SK-N-SH (cell line): ENCODE measurements around the gene B3GALT6. TPM values are rescaled to one million over a fixed set of nuclear protein-coding genes. Genes with fewer than 3 reads are reported as not detected.
A peak's percentile ranks its signal among the peaks of the same experiment; 100 is the strongest.

Source experiments
- CTCF ChIA-PET: fragments of 300-600, 350-600 bp; formaldehyde crosslinking; extraction: SDS; loops from one replicate; lab custom pipeline; 2021; lab: Yijun Ruan, JAX
- POLR2A ChIA-PET: fragments of 350-600 bp; sonication (Branson Sonifier 250); formaldehyde crosslinking; extraction: SDS; loops from one replicate; lab custom pipeline; 2020; ENCODE audit warnings: antibody characterized with exemption, inconsistent platforms; lab: Yijun Ruan, JAX
- DNase-seq: peaks from one replicate; pipeline ENCODE4 v3.0.0; 2012
- H2AFZ ChIP-seq: fragments of 200-600 bp; sonication (generic); 2 replicates; pipeline ENCODE4 v1.8.1; 2016; ENCODE audit warnings: antibody characterized with exemption, mild to moderate bottlenecking, low read depth
- H3F3A ChIP-seq: fragments of 200-600 bp; sonication (generic); replicated peaks from 2 replicates; pipeline ENCODE3; 2016; ENCODE audit warnings: antibody characterized with exemption, mild to moderate bottlenecking; ENCODE audit not compliant: insufficient read depth
- H3K27ac ChIP-seq, 2 experiments: fragments of 200-500 bp in 1 of 2; fragments of 200-600 bp in 1 of 2; sonication (Bioruptor generic) in 1 of 2; sonication (generic), shearing (Covaris generic) in 1 of 2; 2 replicates each; pipeline versions ENCODE4 v1.5.1 to v1.6.1; 2014 to 2016; ENCODE audit warnings: low read depth in 2 of 2, inconsistent platforms in 1 of 2, low read length in 1 of 2, mild to moderate bottlenecking in 1 of 2, mixed read lengths in 1 of 2
- H3K27me3 ChIP-seq: fragments of 200-600 bp; sonication (generic), shearing (Covaris generic); 2 replicates; pipeline ENCODE4 v1.6.1; 2016; ENCODE audit warnings: mixed run types; ENCODE audit not compliant: insufficient read depth
- H3K36me3 ChIP-seq, 2 experiments: fragments of 200-500 bp in 1 of 2; fragments of 200-600 bp in 1 of 2; sonication (Bioruptor generic) in 1 of 2; sonication (generic) in 1 of 2; replicated peaks in 1 of 2; 2 replicates each; pipeline versions ENCODE3 to v1.5.1; 2014 to 2016; ENCODE audit warnings: low read length in 1 of 2, mild to moderate bottlenecking in 1 of 2; ENCODE audit not compliant: insufficient read depth in 2 of 2, control insufficient read depth in 1 of 2
- H3K4me1 ChIP-seq, 2 experiments: fragments of 200-500 bp in 1 of 2; fragments of 200-600 bp in 1 of 2; sonication (Bioruptor generic) in 1 of 2; sonication (generic), shearing (Covaris generic) in 1 of 2; 2 replicates each; pipeline versions ENCODE4 v1.5.1 to v1.6.1; 2014 to 2016; ENCODE audit warnings: low read depth in 1 of 2, low read length in 1 of 2, mixed run types in 1 of 2; ENCODE audit not compliant: insufficient read depth in 2 of 2, control insufficient read depth in 1 of 2
- H3K4me2 ChIP-seq: fragments of 200-600 bp; sonication (generic), shearing (Covaris generic); 2 replicates; pipeline ENCODE4 v1.6.1; 2017; ENCODE audit warnings: mixed run types
- H3K4me3 ChIP-seq, 2 experiments: fragments of 200-500 bp in 1 of 2; fragments of 200-600 bp in 1 of 2; sonication (Bioruptor generic) in 1 of 2; sonication (generic), shearing (Covaris generic) in 1 of 2; 2 replicates each; pipeline versions ENCODE4 v1.5.1 to v1.8.1; 2014 to 2016; ENCODE audit warnings: low read depth in 2 of 2, inconsistent platforms in 1 of 2, low read length in 1 of 2, mild to moderate bottlenecking in 1 of 2, mixed read lengths in 1 of 2, moderate library complexity in 1 of 2
- H3K79me2 ChIP-seq: fragments of 200-600 bp; sonication (generic); 2 replicates; pipeline ENCODE4 v1.8.1; 2017; ENCODE audit warnings: mild to moderate bottlenecking; ENCODE audit not compliant: insufficient read depth
- H3K9ac ChIP-seq: fragments of 200-600 bp; sonication (generic); 2 replicates; pipeline ENCODE4 v1.6.1; 2017; ENCODE audit warnings: mixed run types
- H3K9me2 ChIP-seq: fragments of 200-600 bp; sonication (generic); 2 replicates; pipeline ENCODE4 v1.6.1; 2017; ENCODE audit warnings: mixed run types
- H3K9me3 ChIP-seq: fragments of 200-600 bp; sonication (generic); 2 replicates; pipeline ENCODE4 v1.6.1; 2017; ENCODE audit warnings: mixed run types, mild to moderate bottlenecking, moderate library complexity
- H4K20me1 ChIP-seq: fragments of 200-600 bp; sonication (generic); 2 replicates; pipeline ENCODE4 v1.6.1; 2017; ENCODE audit warnings: mild to moderate bottlenecking, mixed run types; ENCODE audit not compliant: insufficient read depth
- CHD2 ChIP-seq: fragments of 150-350 bp; IDR thresholded peaks from 2 replicates; pipeline ENCODE4 v1.6.1; 2018; ENCODE audit warnings: low read length; ENCODE audit not compliant: partially characterized antibody
- ELF1 ChIP-seq: IDR thresholded peaks from 2 replicates; pipeline ENCODE4 v1.4.0; 2012
- FOSL2 ChIP-seq: IDR thresholded peaks from 2 replicates; pipeline ENCODE4 v1.4.0; 2012; ENCODE audit warnings: low read depth, mild to moderate bottlenecking, moderate library complexity, borderline replicate concordance
- GABPA ChIP-seq: IDR thresholded peaks from 2 replicates; pipeline ENCODE4 v1.4.0; 2012; ENCODE audit warnings: low read depth, mild to moderate bottlenecking
- JUND ChIP-seq: IDR thresholded peaks from 2 replicates; pipeline ENCODE4 v1.4.0; 2012
- MEF2A ChIP-seq: IDR thresholded peaks from 2 replicates; pipeline ENCODE4 v1.4.0; 2012; ENCODE audit warnings: low read depth, borderline replicate concordance
- MXI1 ChIP-seq: IDR thresholded peaks from 2 replicates; pipeline ENCODE4 v1.6.1; 2012; ENCODE audit warnings: mild to moderate bottlenecking, low read depth, low read length, improper control_type of control experiment
- NFIC ChIP-seq: IDR thresholded peaks from 2 replicates; pipeline ENCODE4 v1.4.0; 2012; ENCODE audit warnings: borderline replicate concordance
- NRF1 ChIP-seq: IDR thresholded peaks from 2 replicates; pipeline ENCODE4 v1.6.1; 2012; ENCODE audit warnings: low read depth, mild to moderate bottlenecking, low read length
- POLR2AphosphoS5 ChIP-seq: IDR thresholded peaks from 2 replicates; pipeline ENCODE4 v1.6.1; 2012; ENCODE audit warnings: low read depth, low read length
- RAD21 ChIP-seq: IDR thresholded peaks from 2 replicates; pipeline ENCODE4 v1.6.1; 2012; ENCODE audit warnings: mild to moderate bottlenecking, low read length
- RCOR1 ChIP-seq: fragments of 150-350 bp; IDR thresholded peaks from 2 replicates; pipeline ENCODE4 v1.6.1; 2017; ENCODE audit warnings: antibody characterized with exemption, low read length
- RFX5 ChIP-seq: IDR thresholded peaks from 2 replicates; pipeline ENCODE4 v1.6.1; 2012; ENCODE audit warnings: mild to moderate bottlenecking, improper control_type of control experiment, low read length
- RXRA ChIP-seq: IDR thresholded peaks from 2 replicates; pipeline ENCODE4 v1.4.0; 2012; ENCODE audit warnings: low read depth, mild to moderate bottlenecking, borderline replicate concordance
- SIN3A ChIP-seq: IDR thresholded peaks from 2 replicates; pipeline ENCODE4 v1.6.1; 2012; ENCODE audit warnings: low read depth, mild to moderate bottlenecking, low read length, moderate library complexity, borderline replicate concordance
- TAF1 ChIP-seq: IDR thresholded peaks from 2 replicates; pipeline ENCODE4 v1.6.1; 2012; ENCODE audit warnings: low read depth, mild to moderate bottlenecking, low read length, moderate library complexity, borderline replicate concordance
- TEAD4 ChIP-seq: IDR thresholded peaks from 2 replicates; pipeline ENCODE4 v1.4.0; 2012; ENCODE audit warnings: mild to moderate bottlenecking, borderline replicate concordance; ENCODE audit not compliant: insufficient read depth
- WGBS: methylation state at CpG from one replicate; pipeline ENCODE4 v1.1.6; 2017; ENCODE audit warnings: low lambda C conversion rate; 5-methylcytosine and 5-hydroxymethylcytosine counted together
- polyA plus RNA-seq, 3 experiments: library from polyadenylated mRNA; depleted of rRNA; stranded (reverse); fragments of >200 nt; gene quantifications; 2 replicates each; pipeline ENCODE4 v1.2.3, GENCODE V29; 2012
- TF ChIP-seq, protein P1 (sequence below): fragments of 150-350 bp; IDR thresholded peaks from 2 replicates; pipeline ENCODE4 v1.6.1; 2016; ENCODE audit warnings: mild to moderate bottlenecking, low read depth, low read length

B3GALT6 gene
- polyA plus RNA-seq, 1 of the 3 experiments (the other 2 are of a cell fraction) = 38.8 TPM

GRCh38 chr1:1245817-1246576, 14.0 kb downstream of the B3GALT6 start:
- Histone ChIP-seq H3K4me3 (no peak overlapping the region), H3K36me3 (no peaks in the 10 kb centered on the region), H3K4me2 (no peak overlapping the region), H3K79me2 (no peaks in the 10 kb centered on the region), H3K4me1 (no peaks in the 10 kb centered on the region; a peak in 1 of 4 replicates), H2AFZ (no peak overlapping the region), H3K9ac (no peak overlapping the region), H3K9me3 (no peaks in the 10 kb centered on the region), H3K27me3 (no peaks in the 10 kb centered on the region), H3F3A (no peaks in the 10 kb centered on the region), H4K20me1 (no peaks in the 10 kb centered on the region), H3K9me2 (no peaks in the 10 kb centered on the region), H3K27ac (no peak overlapping the region)
- no peak for DNase-seq
- ChIA-PET CTCF (interaction anchor here (1.2 to 3.3 kb wide), 2 partner anchors 9 to 124 kb away, joined by 3 to 19 read pairs; no protein-coding TSS in a partner anchor), POLR2A (no interaction called here)
- TF ChIP-seq NFIC (no peak), JUND (no peak)
- 33% methylated on average over 8 of the region's 45 CpGs for WGBS

- no peaks in the 10 kb centered on the region; a peak in 1 of 4 replicates for H3K4me1 ChIP-seq
- H3K36me3 ChIP-seq = no peaks in the 10 kb centered on the region
- H4K20me1 ChIP-seq = no peaks in the 10 kb centered on the region
- ChIA-PET CTCF (interaction anchor here (1.2 to 3.3 kb wide), 3 partner anchors 8 to 124 kb away, joined by 3 to 19 read pairs (median 3); no protein-coding TSS in a partner anchor), POLR2A (no interaction called here)
- H3K27me3 ChIP-seq = no peaks in the 10 kb centered on the region
- no peak within 1 kb of the TSS for H2AFZ ChIP-seq
- H3K9me2 ChIP-seq = no peaks in the 10 kb centered on the region
- 0% methylated on average over 1 of the region's 74 CpGs for WGBS
- TF ChIP-seq, protein P1, sequence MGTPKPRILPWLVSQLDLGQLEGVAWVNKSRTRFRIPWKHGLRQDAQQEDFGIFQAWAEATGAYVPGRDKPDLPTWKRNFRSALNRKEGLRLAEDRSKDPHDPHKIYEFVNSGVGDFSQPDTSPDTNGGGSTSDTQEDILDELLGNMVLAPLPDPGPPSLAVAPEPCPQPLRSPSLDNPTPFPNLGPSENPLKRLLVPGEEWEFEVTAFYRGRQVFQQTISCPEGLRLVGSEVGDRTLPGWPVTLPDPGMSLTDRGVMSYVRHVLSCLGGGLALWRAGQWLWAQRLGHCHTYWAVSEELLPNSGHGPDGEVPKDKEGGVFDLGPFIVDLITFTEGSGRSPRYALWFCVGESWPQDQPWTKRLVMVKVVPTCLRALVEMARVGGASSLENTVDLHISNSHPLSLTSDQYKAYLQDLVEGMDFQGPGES = no peak
- H3K79me2 ChIP-seq = no peaks in the 10 kb centered on the region
- H3K9ac ChIP-seq = no peak within 1 kb of the TSS
- no peak within 1 kb of the TSS for H3K4me2 ChIP-seq
- DNase-seq = peak; percentile 65
- no peak within 1 kb of the TSS for H3K4me3 ChIP-seq
- no peaks in the 10 kb centered on the region for H3F3A ChIP-seq
- H3K27ac ChIP-seq = no peak within 1 kb of the TSS
- H3K9me3 ChIP-seq = no peaks in the 10 kb centered on the region
These were observed 14.7 kb downstream of the B3GALT6 start, which contains the start of gene C1QTNF12 for GRCh38 chr1:1246577-1247340. C1QTNF12 (minus strand) TSS chr1:1246722; CDS start chr1:1246690, 32 bp downstream.

GRCh38 chr1:1247341-1247913, 15.4 kb downstream of the B3GALT6 start:
- peaks cover 0 to 1% of the 10 kb centered on the region in 2 experiments for H3K36me3 ChIP-seq
- no CpG with 5 or more reads among the region's 25 CpGs for WGBS
- H3K4me3 ChIP-seq = no peak overlapping the region
- no peaks in the 10 kb centered on the region for H3F3A ChIP-seq
- H3K4me2 ChIP-seq = no peak overlapping the region
- ChIA-PET POLR2A (no interaction called here), CTCF (interaction anchor here (1.4 to 3.3 kb wide), 2 partner anchors 37 to 125 kb away, joined by 3 to 19 read pairs; no protein-coding TSS in a partner anchor)
- no peak overlapping the region for H3K9ac ChIP-seq
- H3K4me1 ChIP-seq = no peaks in the 10 kb centered on the region; a peak in 1 of 4 replicates
- H4K20me1 ChIP-seq = no peaks in the 10 kb centered on the region
- H3K27ac ChIP-seq = no peak overlapping the region
- H3K9me3 ChIP-seq = no peaks in the 10 kb centered on the region
- no peaks in the 10 kb centered on the region for H3K79me2 ChIP-seq
- no peaks in the 10 kb centered on the region for H3K9me2 ChIP-seq
- no peaks in the 10 kb centered on the region for H3K27me3 ChIP-seq
- no peak overlapping the region for H2AFZ ChIP-seq
- DNase-seq = no peak
- TF ChIP-seq RFX5 (no peak), RXRA (no peak), SIN3A (no peak), NRF1 (no peak), RAD21 (no peak), JUND (no peak), TEAD4 (no peak), GABPA (no peak), CHD2 (no peak), MEF2A (no peak), RCOR1 (no peak), FOSL2 (no peak), POLR2AphosphoS5 (no peak), TAF1 (no peak), ELF1 (no peak), MXI1 (no peak)
